CD4-positive, alpha-beta T cell treated with Interleukin-12 subunit alpha and Interleukin-12 subunit beta, for 1 hour (primary cell): ENCODE data around the gene OR4K1.
"Not testable (repeated sequence)": the region's sequence is repeated elsewhere in the genome, so short reads cannot be mapped to it uniquely, and the experiment has no call there.

Source experiments
- DNase-seq: peaks from one replicate; pipeline ENCODE4 v3.0.0-alpha.2; 2020

The OR4K1 gene

GRCh38 chr14:19930617-19931016, at the start of gene OR4K1:
OR4K1 (plus strand) TSS chr14:19930917; CDS start chr14:19935667, 4,750 bp downstream.
- DNase-seq, result no peak

DNA sequence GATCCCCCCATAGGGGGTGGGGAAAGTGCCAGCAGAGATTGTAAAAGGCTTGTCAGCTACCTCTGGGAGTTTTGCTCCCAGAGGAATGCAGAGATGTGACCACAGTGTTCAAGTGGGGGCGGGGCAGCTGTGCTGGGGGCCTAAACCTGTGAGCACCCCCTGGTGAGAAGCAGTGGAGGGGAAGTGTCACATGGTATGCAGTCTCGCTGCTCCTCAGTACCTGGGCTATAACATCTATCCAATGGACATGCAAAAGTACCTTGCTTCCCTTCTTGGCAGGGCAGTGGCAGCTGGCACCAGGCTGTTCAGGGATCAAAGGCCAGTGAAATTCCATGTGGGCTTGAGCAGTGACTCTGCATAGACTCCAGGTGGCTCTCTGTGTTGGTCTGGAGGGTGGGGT, 35.4 kb upstream of the OR4K1 start:
- DNase-seq, result no peak

DNA sequence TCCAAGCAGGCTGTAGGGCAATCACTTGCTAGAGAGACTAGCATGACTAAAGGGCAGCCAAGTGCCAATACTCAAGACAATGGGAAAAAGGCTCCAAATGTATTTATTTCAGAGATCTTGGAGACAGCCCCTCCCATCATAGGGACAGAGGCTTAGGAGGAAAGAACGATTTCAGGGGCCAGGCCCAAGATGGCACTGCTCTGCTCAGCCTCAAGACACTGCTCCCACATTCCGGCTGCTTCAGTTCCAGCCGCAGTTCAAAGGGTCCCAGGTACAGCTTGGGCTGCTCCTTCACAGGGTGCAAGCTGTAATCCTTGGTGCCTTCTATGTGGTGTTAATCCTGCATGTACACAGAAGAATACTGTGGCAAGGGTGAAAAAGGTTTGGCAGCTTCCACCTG, 29.7 kb upstream of the OR4K1 start:
- no peak for DNase-seq

DNA sequence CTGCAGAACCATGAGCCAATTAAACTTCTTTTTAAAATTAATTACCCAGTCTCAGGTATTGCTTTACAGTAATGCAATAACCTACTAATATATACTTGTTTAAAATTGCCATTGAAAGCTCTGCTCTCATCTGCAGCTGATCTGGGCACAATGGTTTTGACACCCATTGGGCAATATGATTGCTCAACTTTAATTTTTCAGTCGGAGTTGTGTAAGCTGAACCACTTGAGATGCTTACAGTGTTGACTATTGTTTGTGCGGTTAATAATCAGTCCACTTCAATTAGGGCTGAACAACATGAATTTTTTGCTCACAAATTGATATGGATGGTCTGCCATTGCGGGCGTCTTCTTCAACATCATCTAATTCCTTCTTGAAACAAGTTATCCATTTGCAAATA, 28.3 kb upstream of the OR4K1 start:
- DNase-seq, result no peak

DNA sequence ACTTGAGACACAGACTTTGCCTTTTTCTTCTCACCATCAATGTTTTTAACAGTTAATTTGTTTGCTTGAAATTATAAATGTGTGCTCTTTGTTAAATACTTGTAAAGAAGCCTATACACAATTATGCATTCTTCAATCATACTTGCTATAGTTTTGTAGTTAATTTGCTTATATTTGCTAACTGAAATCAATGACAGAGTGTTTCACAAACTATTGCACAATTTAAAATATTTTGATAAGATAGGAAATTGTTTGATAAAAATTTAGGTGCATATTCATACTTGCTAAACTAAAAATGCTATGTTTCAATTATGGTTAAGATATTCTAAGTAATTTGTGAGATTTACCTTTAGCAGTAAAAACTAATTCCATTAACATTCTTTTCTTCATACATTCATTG, 24.1 kb upstream of the OR4K1 start:
- no peak for DNase-seq

- no peak for DNase-seq
These were observed 19.6 kb upstream of the OR4K1 start for GRCh38 chr14:19911114-19911513.

GRCh38 chr14:19917243-19917642, 13.5 kb upstream of the OR4K1 start:
- no peak for DNase-seq

- DNase-seq, result no peak
These were observed 12.7 kb upstream of the OR4K1 start for GRCh38 chr14:19917955-19918518.

GRCh38 chr14:19918553-19919264, 12.0 kb upstream of the OR4K1 start:
- DNase-seq, result no peak

- no peak for DNase-seq
These were observed 10.6 kb upstream of the OR4K1 start, which contains the start of gene OR4K5 for GRCh38 chr14:19920021-19920657. OR4K5 (plus strand) TSS chr14:19920607; CDS start chr14:19920607, 0 bp downstream.

- no peak for DNase-seq
These were observed 11.0 kb downstream of the OR4K1 start for GRCh38 chr14:19941668-19942067.

DNA sequence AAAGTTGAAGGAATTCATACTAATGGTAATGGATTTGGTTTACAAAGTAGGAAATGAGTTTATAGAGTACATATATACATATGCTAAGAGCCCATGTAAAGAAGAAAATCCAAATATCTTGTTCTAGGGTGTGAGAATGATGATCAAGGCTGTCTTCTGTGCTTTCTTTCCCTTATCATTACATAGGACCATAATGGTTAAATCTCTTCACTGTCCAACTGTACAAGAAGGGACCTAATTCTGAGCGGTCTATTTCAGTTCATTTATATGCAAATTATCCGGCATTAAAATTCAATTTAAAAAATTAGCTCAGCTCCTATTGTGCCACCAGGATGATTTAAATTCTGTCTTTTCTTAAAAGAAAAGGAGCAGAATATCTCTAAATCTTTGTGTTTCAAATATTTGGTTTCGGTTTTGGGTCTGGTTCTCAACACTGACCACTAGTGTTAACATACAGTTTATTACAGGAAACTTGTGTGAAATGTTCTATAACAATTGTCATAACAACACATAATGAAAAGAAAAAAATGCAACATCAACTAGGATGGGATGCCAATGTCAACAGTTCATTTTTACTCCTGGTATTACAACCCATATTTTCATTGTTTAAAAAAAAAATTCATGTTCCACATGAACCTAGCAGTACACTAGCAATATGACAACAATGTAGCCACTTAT, 16.8 kb downstream of the OR4K1 start:
- DNase-seq, result peak; percentile 1

DNA sequence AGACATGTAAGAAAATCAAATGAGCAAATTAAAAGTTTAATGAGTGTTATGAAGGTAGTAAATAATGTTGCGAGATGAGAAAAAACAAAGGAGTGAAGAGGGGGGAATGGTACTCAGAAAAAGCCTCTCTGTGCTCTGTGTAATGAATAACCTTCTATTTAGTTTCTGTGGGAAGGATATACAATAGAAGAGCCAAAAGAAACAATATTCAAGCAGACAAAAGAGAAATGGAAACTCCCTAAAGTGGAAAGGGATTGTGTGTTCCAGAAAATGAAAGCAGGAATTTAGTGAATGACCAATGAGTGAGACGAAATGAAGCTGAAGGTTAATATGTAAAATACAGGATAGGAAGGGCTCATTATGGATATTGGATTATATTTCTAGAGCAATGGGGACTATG, 18.5 kb downstream of the OR4K1 start:
- DNase-seq, result no peak

DNA sequence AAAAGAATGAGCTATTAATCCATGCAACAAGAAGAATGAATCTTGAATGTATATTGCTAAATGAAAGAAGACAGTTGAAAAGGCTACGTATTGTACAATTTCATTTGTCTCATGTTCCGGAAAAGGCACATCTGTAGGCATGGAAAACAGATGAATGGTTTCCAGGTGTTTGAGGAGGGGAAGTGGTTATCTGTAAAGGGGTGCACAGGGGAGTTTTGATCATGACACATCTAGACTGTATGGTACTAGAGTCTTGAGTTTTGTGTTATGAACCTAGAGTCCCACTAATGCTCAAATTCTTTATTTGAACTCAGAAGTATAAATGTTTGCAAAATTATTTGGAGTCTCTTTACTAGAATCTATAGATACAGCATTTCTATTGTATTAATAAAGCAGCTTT, 39.0 kb downstream of the OR4K1 start:
- DNase-seq, result not testable (repeated sequence)

DNA sequence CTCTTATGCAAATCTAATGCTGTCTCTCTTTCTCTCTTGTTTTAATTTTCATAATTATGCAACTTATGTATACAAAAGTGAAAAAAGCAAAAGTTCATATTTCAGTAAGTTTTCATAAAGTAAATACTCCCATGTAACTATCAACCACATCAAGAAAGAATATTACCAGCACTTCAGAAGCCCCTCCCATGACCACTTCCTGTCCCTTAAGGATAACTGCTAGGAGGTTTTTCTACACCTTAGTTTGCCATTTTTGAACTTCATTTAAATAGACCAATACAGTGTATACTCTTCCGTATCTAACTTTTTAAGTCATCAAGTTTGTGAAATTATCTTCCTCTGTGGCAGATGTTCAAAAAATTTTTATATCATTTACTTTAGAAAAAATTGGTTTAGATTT, 44.1 kb downstream of the OR4K1 start:
- peak; percentile 59 for DNase-seq

DNA sequence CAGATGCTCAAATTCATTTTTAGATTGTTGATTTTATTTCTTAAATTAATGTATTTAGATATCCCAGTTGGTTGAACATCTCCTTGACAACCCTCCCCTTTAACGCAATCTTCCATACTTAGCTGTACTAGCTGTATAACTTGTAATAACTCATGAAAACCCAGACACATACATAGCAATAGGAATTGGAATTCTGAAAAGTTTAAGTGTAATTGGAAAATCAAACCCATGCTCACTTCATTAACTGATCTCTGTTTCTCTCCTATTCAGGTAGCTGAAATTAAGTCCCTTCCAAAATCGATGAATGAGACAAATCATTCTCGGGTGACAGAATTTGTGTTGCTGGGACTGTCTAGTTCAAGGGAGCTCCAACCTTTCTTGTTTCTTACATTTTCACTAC, 44.6 kb downstream of the OR4K1 start, which contains the start of gene OR4K15:
TSS of gene OR4K15 (plus strand) at position 301 of the 400 bp plus-strand sequence. CDS start at position 301, 0 bp downstream.
- no peak for DNase-seq
